ENCODE measurements around the gene CEP152. TPM values are rescaled to one million over a fixed set of nuclear protein-coding genes. Genes with fewer than 3 reads are reported as not detected.

Gene CEP152
- total RNA-seq, 1 donor from 2014 or later = 191 TPM

GRCh38 chr15:48796521-48796920 is 14.3 kb downstream of the CEP152 start:
- no peak for TF ChIP-seq EZH2 (IDR thresholded peaks at IDR 0.05)
- TF ChIP-seq EZH2phosphoT487 (IDR thresholded peaks at IDR 0.05) = no peak
- no peak for TF ChIP-seq CTCF (IDR thresholded peaks at IDR 0.05)
- peaks cover 34% of the 10 kb centered on the region for H3K79me2 ChIP-seq (ENCODE audit: low read depth)
- H3F3A ChIP-seq (ENCODE audit: low read depth) = peaks cover 6% of the 10 kb centered on the region
- H3K9me3 ChIP-seq (ENCODE audit: low read depth) = no peaks in the 10 kb centered on the region
- H3K36me3 Mint-ChIP-seq = peaks cover 7% of the 10 kb centered on the region
- no peaks in the 10 kb centered on the region for H3K27me3 ChIP-seq
- no peaks in the 10 kb centered on the region for H4K20me1 ChIP-seq (ENCODE audit: low read depth)
- no peak overlapping the region for H3K9ac ChIP-seq
- no peak overlapping the region for H3K27ac ChIP-seq
- H3K4me2 ChIP-seq = no peak overlapping the region
- H3K36me3 ChIP-seq = peaks cover 14% of the 10 kb centered on the region
- H3K27me3 Mint-ChIP-seq (ENCODE audit: insufficient read depth, low read depth) = no peaks in the 10 kb centered on the region
- H3K4me1 ChIP-seq = peaks cover 50% of the 10 kb centered on the region
- H3K4me3 ChIP-seq = no peak overlapping the region
- no peak overlapping the region for H2AFZ ChIP-seq (replicated peaks)
- H3K4me3 Mint-ChIP-seq = no peak overlapping the region
- H3K9me3 Mint-ChIP-seq = no peaks in the 10 kb centered on the region
- no peak overlapping the region for H3K27ac Mint-ChIP-seq
- H3K4me1 Mint-ChIP-seq = peaks cover 32% of the 10 kb centered on the region
- DNase-seq (ENCODE audit: low spot score) = no peak

- Histone ChIP-seq H3K4me3 (no peak overlapping the region), H3K27me3 (no peaks in the 10 kb centered on the region), H3K9me3 (ENCODE audit: low read depth) (no peaks in the 10 kb centered on the region), H4K20me1 (ENCODE audit: low read depth) (no peaks in the 10 kb centered on the region), H3F3A (ENCODE audit: low read depth) (peaks cover 6% of the 10 kb centered on the region), H3K79me2 (ENCODE audit: low read depth) (peaks cover 28% of the 10 kb centered on the region), H2AFZ (replicated peaks) (no peak overlapping the region), H3K4me2 (no peak overlapping the region), H3K9ac (no peak overlapping the region), H3K27ac (no peak overlapping the region), H3K4me1 (peaks cover 43% of the 10 kb centered on the region), H3K36me3 (peaks cover 14% of the 10 kb centered on the region)
- TF ChIP-seq CTCF (IDR thresholded peaks at IDR 0.05) (no peak), EZH2phosphoT487 (IDR thresholded peaks at IDR 0.05) (no peak), EZH2 (IDR thresholded peaks at IDR 0.05) (no peak)
- no peaks in the 10 kb centered on the region for H3K9me3 Mint-ChIP-seq
- H3K27me3 Mint-ChIP-seq (ENCODE audit: insufficient read depth, low read depth) = no peaks in the 10 kb centered on the region
- no peak overlapping the region for H3K4me3 Mint-ChIP-seq
- H3K4me1 Mint-ChIP-seq = peaks cover 26% of the 10 kb centered on the region
- no peak overlapping the region for H3K27ac Mint-ChIP-seq
- H3K36me3 Mint-ChIP-seq = peaks cover 7% of the 10 kb centered on the region
- DNase-seq (ENCODE audit: low spot score) = no peak
These were observed 15.0 kb downstream of the CEP152 start for GRCh38 chr15:48795901-48796300.

GRCh38 chr15:48794697-48795134 is 16.2 kb downstream of the CEP152 start:
- Histone ChIP-seq H3K4me1 (peaks cover 32% of the 10 kb centered on the region), H3K27me3 (no peaks in the 10 kb centered on the region), H3K79me2 (ENCODE audit: low read depth) (peaks cover 18% of the 10 kb centered on the region), H3K4me3 (no peak overlapping the region), H3K4me2 (no peak overlapping the region), H3K27ac (no peak overlapping the region), H3F3A (ENCODE audit: low read depth) (peaks cover 6% of the 10 kb centered on the region), H2AFZ (replicated peaks) (no peak overlapping the region), H3K36me3 (peaks cover 19% of the 10 kb centered on the region), H3K9me3 (ENCODE audit: low read depth) (no peaks in the 10 kb centered on the region), H4K20me1 (ENCODE audit: low read depth) (no peaks in the 10 kb centered on the region), H3K9ac (no peak overlapping the region)
- DNase-seq (ENCODE audit: low spot score) = no peak
- Mint-ChIP-seq H3K9me3 (no peaks in the 10 kb centered on the region), H3K4me1 (peaks cover 15% of the 10 kb centered on the region), H3K4me3 (no peak overlapping the region), H3K36me3 (peaks cover 16% of the 10 kb centered on the region), H3K27ac (no peak overlapping the region), H3K27me3 (ENCODE audit: insufficient read depth, low read depth) (no peaks in the 10 kb centered on the region)
- TF ChIP-seq EZH2phosphoT487 (IDR thresholded peaks at IDR 0.05) (no peak), CTCF (IDR thresholded peaks at IDR 0.05) (no peak), EZH2 (IDR thresholded peaks at IDR 0.05) (no peak)

Measured in neural progenitor cell (in vitro differentiated cells).